ENCODE results near the gene STAC. TPM values are rescaled to one million over a fixed set of nuclear protein-coding genes. Genes with fewer than 3 reads are reported as not detected.

The STAC gene
- total and polyA plus RNA-seq, 7 donors, result 0.19 to 1.5 (median 0.47) TPM

DNA sequence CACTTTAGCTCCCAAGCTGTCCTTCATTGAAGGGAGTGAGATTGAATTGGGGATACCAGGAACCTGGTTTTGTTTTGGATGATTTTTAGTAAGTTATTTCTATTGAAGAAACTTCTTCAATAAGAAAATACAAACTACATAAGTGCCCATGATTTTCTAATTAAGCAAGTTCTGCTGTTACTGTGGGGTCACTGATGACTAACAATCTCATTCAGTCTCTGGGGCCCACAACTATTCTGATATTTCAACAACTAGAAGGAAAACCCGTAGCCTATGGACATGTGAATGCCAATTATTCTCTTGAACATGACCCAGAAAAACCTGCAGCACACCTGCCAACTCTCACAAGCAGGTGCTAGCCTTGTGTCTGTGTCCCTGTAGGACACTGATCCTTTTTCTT, 199.4 kb downstream of the STAC start:
- Histone ChIP-seq H3K27ac (no peak overlapping the region), H3K9me3 (peaks cover 14% of the 10 kb centered on the region), H3K27me3 (ENCODE audit: insufficient read depth in 3 of 3, low read length in 2 of 3) (no peaks in the 10 kb centered on the region), H3K36me3 (ENCODE audit: insufficient read depth in 1 of 2, low read depth in 1 of 2) (no peaks in the 10 kb centered on the region), H3K4me3 (no peak overlapping the region), H3K4me1 (no peaks in the 10 kb centered on the region)
- TF ChIP-seq, protein P1, sequence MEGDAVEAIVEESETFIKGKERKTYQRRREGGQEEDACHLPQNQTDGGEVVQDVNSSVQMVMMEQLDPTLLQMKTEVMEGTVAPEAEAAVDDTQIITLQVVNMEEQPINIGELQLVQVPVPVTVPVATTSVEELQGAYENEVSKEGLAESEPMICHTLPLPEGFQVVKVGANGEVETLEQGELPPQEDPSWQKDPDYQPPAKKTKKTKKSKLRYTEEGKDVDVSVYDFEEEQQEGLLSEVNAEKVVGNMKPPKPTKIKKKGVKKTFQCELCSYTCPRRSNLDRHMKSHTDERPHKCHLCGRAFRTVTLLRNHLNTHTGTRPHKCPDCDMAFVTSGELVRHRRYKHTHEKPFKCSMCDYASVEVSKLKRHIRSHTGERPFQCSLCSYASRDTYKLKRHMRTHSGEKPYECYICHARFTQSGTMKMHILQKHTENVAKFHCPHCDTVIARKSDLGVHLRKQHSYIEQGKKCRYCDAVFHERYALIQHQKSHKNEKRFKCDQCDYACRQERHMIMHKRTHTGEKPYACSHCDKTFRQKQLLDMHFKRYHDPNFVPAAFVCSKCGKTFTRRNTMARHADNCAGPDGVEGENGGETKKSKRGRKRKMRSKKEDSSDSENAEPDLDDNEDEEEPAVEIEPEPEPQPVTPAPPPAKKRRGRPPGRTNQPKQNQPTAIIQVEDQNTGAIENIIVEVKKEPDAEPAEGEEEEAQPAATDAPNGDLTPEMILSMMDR (IDR thresholded peaks at IDR 0.05), result no peak
- intact Hi-C loops (cut with DNase I), result no loop called here
- DNase-seq (no peak), ATAC-seq (no peak)
- 35 to 46% (median 45%) methylated on average over 1 of the region's 1 CpG for WGBS, 3 donors

DNA sequence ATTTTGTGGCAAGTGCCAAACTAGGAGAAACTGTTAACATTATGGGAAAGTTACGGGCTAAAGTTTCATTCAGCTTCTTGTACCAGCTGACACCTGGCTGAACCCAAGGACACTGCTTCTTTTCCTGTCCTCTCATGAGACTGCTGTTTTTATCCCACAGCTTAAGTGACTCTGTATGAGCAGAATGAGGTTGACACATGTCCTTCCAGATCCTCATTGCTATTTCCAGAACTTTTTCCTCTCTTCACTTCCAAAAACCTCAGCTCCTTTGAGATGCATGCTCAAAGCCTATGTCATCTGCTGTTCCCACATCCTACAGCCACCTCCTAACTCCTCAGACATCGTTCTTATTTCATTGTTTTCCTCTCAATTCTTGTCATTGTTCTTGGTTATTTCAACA, 200.4 kb downstream of the STAC start:
- DNase-seq (no peak), ATAC-seq (no peak)
- intact Hi-C loops (cut with DNase I), result no loop called here
- H3K4me3 ChIP-seq, result no peak overlapping the region
- 37 to 44% (median 40%) methylated on average over 2 of the region's 2 CpGs for WGBS, 3 donors
- no peak overlapping the region for H3K27ac ChIP-seq
- H3K9me3 ChIP-seq, result peaks cover 14% of the 10 kb centered on the region
- H3K4me1 ChIP-seq, result no peaks in the 10 kb centered on the region
- TF ChIP-seq, protein P1 (IDR thresholded peaks at IDR 0.05), result no peak
- no peaks in the 10 kb centered on the region for H3K36me3 ChIP-seq (ENCODE audit: insufficient read depth in 1 of 2, low read depth in 1 of 2)
- no peaks in the 10 kb centered on the region for H3K27me3 ChIP-seq (ENCODE audit: insufficient read depth in 3 of 3, low read length in 2 of 3)

DNA sequence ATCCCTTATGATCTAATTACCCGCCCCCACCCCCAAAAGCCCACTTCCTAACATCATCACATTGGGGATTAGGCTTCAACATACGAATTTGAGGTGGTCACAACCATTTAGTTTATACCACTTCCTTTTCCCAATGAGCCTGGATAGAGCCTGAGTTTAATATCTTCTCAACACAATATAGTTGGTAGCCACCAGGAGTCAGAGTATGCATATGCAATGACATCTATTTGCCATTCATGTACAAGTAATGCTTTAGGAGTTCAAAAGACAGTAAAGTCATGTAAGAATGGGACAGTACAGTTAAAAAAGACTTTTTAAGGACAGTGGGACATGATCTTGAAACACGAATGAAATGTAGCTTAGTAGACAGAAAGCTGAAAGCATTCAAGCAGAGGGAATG, 211.7 kb downstream of the STAC start:
- H3K4me1 ChIP-seq, result no peaks in the 10 kb centered on the region
- H3K4me3 ChIP-seq, result no peak overlapping the region
- no peaks in the 10 kb centered on the region for H3K27me3 ChIP-seq (ENCODE audit: insufficient read depth in 3 of 3, low read length in 2 of 3)
- no peak overlapping the region for H3K27ac ChIP-seq
- H3K9me3 ChIP-seq, result peaks cover 7% of the 10 kb centered on the region
- DNase-seq (no peak), ATAC-seq (no peak)
- 62 to 65% (median 65%) methylated on average over 3 of the region's 3 CpGs for WGBS, 3 donors
- intact Hi-C loops (cut with DNase I), result no loop called here
- H3K36me3 ChIP-seq (ENCODE audit: insufficient read depth in 1 of 2, low read depth in 1 of 2), result no peaks in the 10 kb centered on the region
- TF ChIP-seq, protein P1 (IDR thresholded peaks at IDR 0.05), result no peak

DNA sequence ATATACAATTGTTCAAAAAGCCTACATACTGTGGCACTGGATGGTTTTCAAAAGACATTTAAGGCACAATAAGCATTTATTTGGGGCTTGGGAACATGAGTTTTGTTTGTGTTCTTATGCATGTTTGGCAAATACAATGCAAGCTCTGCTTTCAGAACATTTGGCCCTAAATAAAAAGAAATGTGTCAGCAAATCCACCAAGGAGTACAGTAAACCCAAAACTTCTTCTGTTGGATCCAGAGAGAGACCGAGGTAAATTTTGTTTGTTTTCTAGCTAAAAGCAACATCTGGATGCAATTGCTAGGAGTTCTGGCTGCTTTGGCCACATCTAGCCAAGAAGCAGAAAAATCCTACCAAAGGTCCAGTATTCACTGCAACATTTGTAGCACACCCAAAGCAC, 215.2 kb downstream of the STAC start:
- DNase-seq (no peak), ATAC-seq (no peak)
- H3K9me3 ChIP-seq, result no peaks in the 10 kb centered on the region
- TF ChIP-seq, protein P1 (IDR thresholded peaks at IDR 0.05), result no peak
- H3K27me3 ChIP-seq (ENCODE audit: insufficient read depth in 3 of 3, low read length in 2 of 3), result no peaks in the 10 kb centered on the region
- no peak overlapping the region for H3K27ac ChIP-seq
- WGBS, 3 donors, result 59 to 75% (median 71%) methylated on average over 1 of the region's 1 CpG
- intact Hi-C loops (cut with DNase I), result no loop called here
- H3K36me3 ChIP-seq (ENCODE audit: insufficient read depth in 1 of 2, low read depth in 1 of 2), result no peaks in the 10 kb centered on the region
- H3K4me1 ChIP-seq, result no peaks in the 10 kb centered on the region
- no peak overlapping the region for H3K4me3 ChIP-seq

DNA sequence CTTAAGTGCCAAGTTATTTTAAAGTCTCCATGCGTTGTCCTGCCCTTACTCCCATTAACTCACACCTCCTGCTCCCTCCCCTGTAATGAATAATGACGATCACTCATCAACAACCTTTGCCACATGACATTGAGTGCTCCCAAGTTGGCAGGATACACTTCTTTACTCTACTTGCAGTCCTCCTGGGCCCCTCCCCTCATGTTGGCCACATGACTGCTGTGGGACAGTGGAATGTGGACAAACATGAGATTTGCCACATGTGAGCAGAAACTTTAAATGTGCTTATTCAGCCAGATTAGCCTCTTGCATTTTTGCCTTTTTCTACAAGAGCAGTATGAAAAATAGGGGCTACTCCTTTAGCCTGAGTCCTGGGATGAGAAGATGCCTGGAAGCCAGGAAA, 216.1 kb downstream of the STAC start:
- Histone ChIP-seq H3K27me3 (ENCODE audit: insufficient read depth in 3 of 3, low read length in 2 of 3) (no peaks in the 10 kb centered on the region), H3K9me3 (no peaks in the 10 kb centered on the region)
- 66 to 84% (median 69%) methylated on average over 2 of the region's 2 CpGs for WGBS, 3 donors

More for the DNA sequence above, 216.1 kb downstream of the STAC start:
- H3K4me3 ChIP-seq, result no peak overlapping the region
- DNase-seq (no peak), ATAC-seq (no peak)
- no peak overlapping the region for H3K27ac ChIP-seq
- H3K4me1 ChIP-seq, result no peaks in the 10 kb centered on the region
- TF ChIP-seq, protein P1 (IDR thresholded peaks at IDR 0.05), result no peak
- no peaks in the 10 kb centered on the region for H3K36me3 ChIP-seq (ENCODE audit: insufficient read depth in 1 of 2, low read depth in 1 of 2)
- intact Hi-C loops (cut with DNase I), result no loop called here
